ENCODE results near the gene EEF1AKMT3. TPM values are rescaled to one million over a fixed set of nuclear protein-coding genes. Genes with fewer than 3 reads are reported as not detected.

EEF1AKMT3 gene
- total and polyA plus RNA-seq, 4 donors: 1.5 to 6.4 (median 2.1) TPM

DNA sequence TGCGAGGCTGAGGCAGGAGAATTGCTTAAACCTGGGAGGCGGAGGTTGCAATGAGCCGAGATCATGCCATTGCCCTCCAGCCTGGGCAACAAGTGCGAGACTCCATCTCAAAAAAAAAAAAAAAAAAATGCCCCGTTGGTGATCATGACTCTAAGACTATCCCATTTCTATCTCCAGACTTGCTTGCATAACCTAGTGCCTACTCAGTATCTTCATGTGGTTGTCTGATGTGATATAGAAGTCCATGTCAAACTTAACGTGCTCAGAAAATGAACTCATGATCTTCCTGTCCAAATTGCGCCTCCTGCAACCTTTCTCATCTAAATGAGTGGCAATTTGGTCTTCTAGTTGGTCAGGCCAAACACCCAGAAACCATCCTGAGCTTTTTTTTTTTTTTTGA is 5.5 kb downstream of the EEF1AKMT3 start:
- DNase-seq (ENCODE audit: low spot score): no peak

GRCh38 chr12:57779736-57780135 is 7.3 kb downstream of the EEF1AKMT3 start:
- Histone ChIP-seq H3K9ac (ENCODE audit: low read depth in 1 of 2, low read length in 2 of 2) (no peak overlapping the region), H3K36me3 (ENCODE audit: control insufficient read depth in 4 of 4, insufficient read depth in 3 of 4, low read depth in 1 of 4, low read length in 3 of 4) (peaks cover 0 to 3% (median 0%) of the 10 kb centered on the region in 4 donors), H3K4me3 (ENCODE audit: low read depth in 1 of 3, low read length in 3 of 3) (no peak overlapping the region), H3K27ac (ENCODE audit: low read depth in 1 of 2, low read length in 2 of 2) (no peak overlapping the region), H3K4me1 (ENCODE audit: control insufficient read depth in 4 of 4, insufficient read depth in 4 of 4, low read length in 3 of 4) (peaks cover 0 to 17% (median 15%) of the 10 kb centered on the region in 4 donors), H3K27me3 (ENCODE audit: control insufficient read depth in 4 of 4, insufficient read depth in 4 of 4, low read length in 3 of 4) (no peaks in the 10 kb centered on the region), H3K9me3 (ENCODE audit: control insufficient read depth in 4 of 4, low read length in 3 of 4) (no peaks in the 10 kb centered on the region)
- DNase-seq (ENCODE audit: low spot score): no peak
- 85% methylated on average over 1 of the region's 1 CpG for WGBS
- TF ChIP-seq HNF4A (conservative IDR thresholded peaks at IDR 0.05): no peak
- no peak for TF ChIP-seq HNF4G (IDR thresholded peaks at IDR 0.05)
- TF ChIP-seq RXRA (IDR thresholded peaks at IDR 0.05): no peak
- no peak for TF ChIP-seq SP1 (IDR thresholded peaks at IDR 0.05)
- TF ChIP-seq, protein P1, sequence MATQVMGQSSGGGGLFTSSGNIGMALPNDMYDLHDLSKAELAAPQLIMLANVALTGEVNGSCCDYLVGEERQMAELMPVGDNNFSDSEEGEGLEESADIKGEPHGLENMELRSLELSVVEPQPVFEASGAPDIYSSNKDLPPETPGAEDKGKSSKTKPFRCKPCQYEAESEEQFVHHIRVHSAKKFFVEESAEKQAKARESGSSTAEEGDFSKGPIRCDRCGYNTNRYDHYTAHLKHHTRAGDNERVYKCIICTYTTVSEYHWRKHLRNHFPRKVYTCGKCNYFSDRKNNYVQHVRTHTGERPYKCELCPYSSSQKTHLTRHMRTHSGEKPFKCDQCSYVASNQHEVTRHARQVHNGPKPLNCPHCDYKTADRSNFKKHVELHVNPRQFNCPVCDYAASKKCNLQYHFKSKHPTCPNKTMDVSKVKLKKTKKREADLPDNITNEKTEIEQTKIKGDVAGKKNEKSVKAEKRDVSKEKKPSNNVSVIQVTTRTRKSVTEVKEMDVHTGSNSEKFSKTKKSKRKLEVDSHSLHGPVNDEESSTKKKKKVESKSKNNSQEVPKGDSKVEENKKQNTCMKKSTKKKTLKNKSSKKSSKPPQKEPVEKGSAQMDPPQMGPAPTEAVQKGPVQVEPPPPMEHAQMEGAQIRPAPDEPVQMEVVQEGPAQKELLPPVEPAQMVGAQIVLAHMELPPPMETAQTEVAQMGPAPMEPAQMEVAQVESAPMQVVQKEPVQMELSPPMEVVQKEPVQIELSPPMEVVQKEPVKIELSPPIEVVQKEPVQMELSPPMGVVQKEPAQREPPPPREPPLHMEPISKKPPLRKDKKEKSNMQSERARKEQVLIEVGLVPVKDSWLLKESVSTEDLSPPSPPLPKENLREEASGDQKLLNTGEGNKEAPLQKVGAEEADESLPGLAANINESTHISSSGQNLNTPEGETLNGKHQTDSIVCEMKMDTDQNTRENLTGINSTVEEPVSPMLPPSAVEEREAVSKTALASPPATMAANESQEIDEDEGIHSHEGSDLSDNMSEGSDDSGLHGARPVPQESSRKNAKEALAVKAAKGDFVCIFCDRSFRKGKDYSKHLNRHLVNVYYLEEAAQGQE (IDR thresholded peaks at IDR 0.05): no peak
- no peak for TF ChIP-seq ZBTB33 (IDR thresholded peaks at IDR 0.05)
- no peak for TF ChIP-seq JUND (IDR thresholded peaks at IDR 0.05)
- TF ChIP-seq YY1 (IDR thresholded peaks at IDR 0.05): no peak
- no peak for TF ChIP-seq FOXA2 (IDR thresholded peaks at IDR 0.05)
- no peak for TF ChIP-seq EGR1 (IDR thresholded peaks at IDR 0.05; ENCODE audit: low read depth in 2 of 2)
- no peak for TF ChIP-seq FOXA1 (IDR thresholded peaks at IDR 0.05)
- TF ChIP-seq, protein P2, sequence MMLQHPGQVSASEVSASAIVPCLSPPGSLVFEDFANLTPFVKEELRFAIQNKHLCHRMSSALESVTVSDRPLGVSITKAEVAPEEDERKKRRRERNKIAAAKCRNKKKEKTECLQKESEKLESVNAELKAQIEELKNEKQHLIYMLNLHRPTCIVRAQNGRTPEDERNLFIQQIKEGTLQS (IDR thresholded peaks at IDR 0.05): no peak

More for the DNA sequence above, 5.5 kb downstream of the EEF1AKMT3 start:
- 98% methylated on average over 7 of the region's 7 CpGs for WGBS
- no peaks in the 10 kb centered on the region for H3K9me3 ChIP-seq (ENCODE audit: control insufficient read depth in 4 of 4, low read length in 3 of 4)
- H3K9ac ChIP-seq (ENCODE audit: low read depth in 1 of 2, low read length in 2 of 2): no peak overlapping the region
- peaks cover 0 to 9% (median 5%) of the 10 kb centered on the region in 4 donors for H3K4me1 ChIP-seq (ENCODE audit: control insufficient read depth in 4 of 4, insufficient read depth in 4 of 4, low read length in 3 of 4)
- no peaks in the 10 kb centered on the region for H3K27me3 ChIP-seq (ENCODE audit: control insufficient read depth in 4 of 4, insufficient read depth in 4 of 4, low read length in 3 of 4)
- peaks cover 0 to 3% (median 0%) of the 10 kb centered on the region in 4 donors for H3K36me3 ChIP-seq (ENCODE audit: control insufficient read depth in 4 of 4, insufficient read depth in 3 of 4, low read depth in 1 of 4, low read length in 3 of 4)
- no peak overlapping the region for H3K4me3 ChIP-seq (ENCODE audit: low read depth in 1 of 3, low read length in 3 of 3)
- H3K27ac ChIP-seq (ENCODE audit: low read depth in 1 of 2, low read length in 2 of 2): no peak overlapping the region
- no peak for TF ChIP-seq ZBTB33 (IDR thresholded peaks at IDR 0.05)
- no peak for TF ChIP-seq CTCF (IDR thresholded peaks at IDR 0.05; ENCODE audit: low read depth, low read length, missing input control)
- no peak for TF ChIP-seq GABPA (IDR thresholded peaks at IDR 0.05 in 1 of 2, conservative IDR thresholded peaks at IDR 0.05 in 1 of 2)
- no peak for TF ChIP-seq FOXA1 (IDR thresholded peaks at IDR 0.05)
- TF ChIP-seq YY1 (IDR thresholded peaks at IDR 0.05): no peak
- no peak for TF ChIP-seq RXRA (IDR thresholded peaks at IDR 0.05)
- TF ChIP-seq RAD21 (IDR thresholded peaks at IDR 0.05): no peak
- TF ChIP-seq NR2F2 (IDR thresholded peaks at IDR 0.05): no peak
- TF ChIP-seq, protein P2 (IDR thresholded peaks at IDR 0.05): no peak
- TF ChIP-seq HNF4A (conservative IDR thresholded peaks at IDR 0.05): no peak
- TF ChIP-seq SP1 (IDR thresholded peaks at IDR 0.05): no peak
- no peak for TF ChIP-seq FOXA2 (IDR thresholded peaks at IDR 0.05)
- TF ChIP-seq, protein P3, sequence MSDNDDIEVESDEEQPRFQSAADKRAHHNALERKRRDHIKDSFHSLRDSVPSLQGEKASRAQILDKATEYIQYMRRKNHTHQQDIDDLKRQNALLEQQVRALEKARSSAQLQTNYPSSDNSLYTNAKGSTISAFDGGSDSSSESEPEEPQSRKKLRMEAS (IDR thresholded peaks at IDR 0.05): no peak
- TF ChIP-seq TAF1 (conservative IDR thresholded peaks at IDR 0.05): no peak

Data from liver (tissue), 9 donors.